ENCODE results near the gene CCNY.

GRCh38 chr10:35391153-35391953 is 55.0 kb downstream of the CCNY start:
- TF ChIP-seq CTCF (IDR thresholded peaks at IDR 0.05): no peak
- TF ChIP-seq POLR2A (IDR thresholded peaks at IDR 0.05): no peak
